ENCODE data around the gene FBXL22. TPM values are rescaled to one million over a fixed set of nuclear protein-coding genes. Genes with fewer than 3 reads are reported as not detected.

FBXL22 gene
- total RNA-seq, 1 experiment from 2014 or later: 2.0 TPM

DNA sequence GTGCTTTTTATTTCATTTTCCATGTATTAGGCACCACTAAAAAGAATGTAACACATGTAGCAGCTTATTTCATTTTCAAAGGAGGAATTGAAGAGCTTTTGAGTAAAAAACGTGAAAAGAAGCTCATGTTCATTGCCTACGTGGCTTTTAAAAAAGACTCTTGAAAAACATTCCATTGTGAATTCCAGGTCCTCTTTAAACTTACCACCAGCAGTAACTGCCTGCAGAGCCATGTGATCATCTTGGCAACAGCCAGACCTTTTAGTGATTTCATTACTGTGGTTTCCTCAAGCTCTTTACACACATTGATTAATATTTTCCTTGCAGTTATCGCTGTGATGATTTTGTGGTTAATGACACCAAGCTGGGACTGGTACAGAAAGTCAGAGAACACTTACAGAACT, 43.8 kb upstream of the FBXL22 start:
- peaks cover 20% of the 10 kb centered on the region for H3K4me1 ChIP-seq (ENCODE audit: insufficient read depth, low read length)
- H3K27me3 ChIP-seq (ENCODE audit: low read length): no peaks in the 10 kb centered on the region
- peaks cover 11% of the 10 kb centered on the region for H3K36me3 ChIP-seq (ENCODE audit: low read depth, low read length)
- H2AFZ ChIP-seq (ENCODE audit: low read length): no peak overlapping the region
- no peak for TF ChIP-seq EZH2 (IDR thresholded peaks at IDR 0.05; ENCODE audit: low read length, unreplicated experiment)
- TF ChIP-seq, protein P1, sequence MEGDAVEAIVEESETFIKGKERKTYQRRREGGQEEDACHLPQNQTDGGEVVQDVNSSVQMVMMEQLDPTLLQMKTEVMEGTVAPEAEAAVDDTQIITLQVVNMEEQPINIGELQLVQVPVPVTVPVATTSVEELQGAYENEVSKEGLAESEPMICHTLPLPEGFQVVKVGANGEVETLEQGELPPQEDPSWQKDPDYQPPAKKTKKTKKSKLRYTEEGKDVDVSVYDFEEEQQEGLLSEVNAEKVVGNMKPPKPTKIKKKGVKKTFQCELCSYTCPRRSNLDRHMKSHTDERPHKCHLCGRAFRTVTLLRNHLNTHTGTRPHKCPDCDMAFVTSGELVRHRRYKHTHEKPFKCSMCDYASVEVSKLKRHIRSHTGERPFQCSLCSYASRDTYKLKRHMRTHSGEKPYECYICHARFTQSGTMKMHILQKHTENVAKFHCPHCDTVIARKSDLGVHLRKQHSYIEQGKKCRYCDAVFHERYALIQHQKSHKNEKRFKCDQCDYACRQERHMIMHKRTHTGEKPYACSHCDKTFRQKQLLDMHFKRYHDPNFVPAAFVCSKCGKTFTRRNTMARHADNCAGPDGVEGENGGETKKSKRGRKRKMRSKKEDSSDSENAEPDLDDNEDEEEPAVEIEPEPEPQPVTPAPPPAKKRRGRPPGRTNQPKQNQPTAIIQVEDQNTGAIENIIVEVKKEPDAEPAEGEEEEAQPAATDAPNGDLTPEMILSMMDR (conservative IDR thresholded peaks at IDR 0.05; ENCODE audit: low read depth, low read length): no peak
- TF ChIP-seq EZH2phosphoT487 (IDR thresholded peaks at IDR 0.05; ENCODE audit: borderline replicate concordance, low read length): no peak
- H3K27ac ChIP-seq (ENCODE audit: low read length): peak overlapping the region; percentile 14; the same call in 1 of the 2 replicates
- peaks cover 13% of the 10 kb centered on the region; the same call in 1 of the 2 replicates for H3K79me2 ChIP-seq (ENCODE audit: low read length)
- no peaks in the 10 kb centered on the region for H3K9me3 ChIP-seq (ENCODE audit: low read length)
- no TSS peak for BruUV-seq (replicated peaks)
- DNase-seq (peak; percentile 61), ATAC-seq (peak; percentile 75)
- no peak overlapping the region for H3K9ac ChIP-seq (ENCODE audit: low read length)
- intact Hi-C loops (cut with micrococcal nuclease): loop anchor here (2.0 kb wide), 1 partner anchor 49 kb away; the partner anchor contains the start of gene USP3
- peak overlapping the region; percentile 13 for H3K4me2 ChIP-seq (ENCODE audit: low read length)
- H3K9me2 ChIP-seq (replicated peaks; ENCODE audit: low read length): no peaks in the 10 kb centered on the region
- H3F3A ChIP-seq (ENCODE audit: low read length, unreplicated experiment): no peaks in the 10 kb centered on the region
- no peak overlapping the region for H3K4me3 ChIP-seq (ENCODE audit: low read length)
- H4K20me1 ChIP-seq (ENCODE audit: low read length): no peaks in the 10 kb centered on the region
- ChIA-PET CTCF (no interaction called here), POLR2A (ENCODE audit: unreplicated experiment) (interaction anchor here (0.5 to 0.6 kb wide), 3 partner anchors 8 to 82 kb away, joined by 3 to 4 read pairs (median 4); no protein-coding TSS in a partner anchor)

DNA sequence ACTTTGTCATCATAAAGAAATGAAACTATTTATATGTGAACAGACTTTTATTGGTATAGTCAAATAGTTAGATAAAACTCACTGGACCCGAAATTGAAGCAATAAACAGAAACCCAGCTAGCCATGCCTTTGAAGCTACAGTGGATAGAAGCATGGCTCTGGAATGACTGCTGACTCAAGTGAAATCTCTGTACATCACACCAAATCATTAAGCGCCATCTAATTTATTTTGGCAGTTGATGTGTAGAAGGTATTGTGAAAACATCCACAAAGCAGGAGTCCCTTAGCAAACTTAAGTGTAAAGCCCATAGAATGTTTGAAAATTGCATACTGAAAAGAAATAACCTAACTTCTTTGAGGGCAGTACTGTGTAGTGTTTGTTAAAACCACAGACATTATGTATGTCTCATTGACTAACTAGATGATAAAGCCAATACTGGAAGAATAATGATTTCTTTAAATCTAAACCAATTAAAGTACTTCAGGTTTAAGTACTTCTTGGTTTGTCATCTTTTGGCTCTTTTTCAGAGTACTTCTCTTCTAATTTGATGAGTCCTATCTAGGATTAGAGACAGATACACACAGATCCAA, 42.8 kb upstream of the FBXL22 start:
- Histone ChIP-seq H2AFZ (ENCODE audit: low read length) (no peak overlapping the region), H3K4me2 (ENCODE audit: low read length) (no peak overlapping the region), H3K79me2 (ENCODE audit: low read length) (peaks cover 13% of the 10 kb centered on the region; the same call in 1 of the 2 replicates), H3K9me2 (replicated peaks; ENCODE audit: low read length) (no peaks in the 10 kb centered on the region), H3K9me3 (ENCODE audit: low read length) (no peaks in the 10 kb centered on the region), H3K4me1 (ENCODE audit: insufficient read depth, low read length) (peaks cover 20% of the 10 kb centered on the region), H3K9ac (ENCODE audit: low read length) (no peak overlapping the region), H3K27me3 (ENCODE audit: low read length) (no peaks in the 10 kb centered on the region), H3K27ac (ENCODE audit: low read length) (no peak overlapping the region), H3F3A (ENCODE audit: low read length, unreplicated experiment) (no peaks in the 10 kb centered on the region), H3K4me3 (ENCODE audit: low read length) (no peak overlapping the region), H4K20me1 (ENCODE audit: low read length) (no peaks in the 10 kb centered on the region), H3K36me3 (ENCODE audit: low read depth, low read length) (peaks cover 11% of the 10 kb centered on the region)
- BruUV-seq (replicated peaks): no TSS peak
- CTCF ChIA-PET: no interaction called here
- ATAC-seq: no peak
- TF ChIP-seq EZH2phosphoT487 (IDR thresholded peaks at IDR 0.05; ENCODE audit: borderline replicate concordance, low read length): no peak
- TF ChIP-seq EZH2 (IDR thresholded peaks at IDR 0.05; ENCODE audit: low read length, unreplicated experiment): no peak
- TF ChIP-seq, protein P1 (conservative IDR thresholded peaks at IDR 0.05; ENCODE audit: low read depth, low read length): no peak
- POLR2A ChIA-PET (ENCODE audit: unreplicated experiment): no interaction called here
- DNase-seq: no peak
- intact Hi-C loops (cut with micrococcal nuclease): no loop called here

DNA sequence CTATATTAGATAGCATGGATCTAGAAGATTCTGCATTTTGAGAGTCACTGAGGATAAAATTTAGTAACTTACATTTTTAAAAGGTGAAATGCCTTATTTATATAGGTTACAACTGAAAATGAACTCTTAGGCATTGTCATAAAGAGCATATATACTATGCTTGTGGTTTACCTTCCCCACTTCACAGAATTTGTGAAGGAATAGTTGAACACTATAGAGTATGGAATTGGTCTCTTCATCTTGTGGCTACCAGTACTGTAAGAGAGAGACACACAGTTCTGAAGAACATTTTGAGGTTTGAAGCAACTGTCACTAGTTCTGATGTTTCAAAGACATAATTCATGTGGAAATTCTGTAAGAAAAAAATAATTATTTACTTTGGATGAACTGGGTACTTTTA, 41.7 kb upstream of the FBXL22 start:
- DNase-seq (no peak), ATAC-seq (no peak)
- intact Hi-C loops (cut with micrococcal nuclease): no loop called here
- Histone ChIP-seq H3K79me2 (ENCODE audit: low read length) (peaks cover 11% of the 10 kb centered on the region; the same call in 1 of the 2 replicates), H3K9me3 (ENCODE audit: low read length) (no peaks in the 10 kb centered on the region), H4K20me1 (ENCODE audit: low read length) (no peaks in the 10 kb centered on the region), H3K27me3 (ENCODE audit: low read length) (no peaks in the 10 kb centered on the region), H3K4me1 (ENCODE audit: insufficient read depth, low read length) (peaks cover 20% of the 10 kb centered on the region), H3F3A (ENCODE audit: low read length, unreplicated experiment) (no peaks in the 10 kb centered on the region), H3K4me3 (ENCODE audit: low read length) (no peak overlapping the region), H2AFZ (ENCODE audit: low read length) (no peak overlapping the region), H3K4me2 (ENCODE audit: low read length) (no peak overlapping the region), H3K27ac (ENCODE audit: low read length) (no peak overlapping the region), H3K9ac (ENCODE audit: low read length) (no peak overlapping the region), H3K36me3 (ENCODE audit: low read depth, low read length) (peaks cover 11% of the 10 kb centered on the region; the same call in 1 of the 2 replicates), H3K9me2 (replicated peaks; ENCODE audit: low read length) (no peaks in the 10 kb centered on the region)
- TF ChIP-seq EZH2phosphoT487 (IDR thresholded peaks at IDR 0.05; ENCODE audit: borderline replicate concordance, low read length) (no peak), EZH2 (IDR thresholded peaks at IDR 0.05; ENCODE audit: low read length, unreplicated experiment) (no peak)
- TF ChIP-seq, protein P1 (conservative IDR thresholded peaks at IDR 0.05; ENCODE audit: low read depth, low read length): no peak
- POLR2A ChIA-PET (ENCODE audit: unreplicated experiment): no interaction called here
- no TSS peak for BruUV-seq (replicated peaks)
- CTCF ChIA-PET: no interaction called here

Measured in PC-3 (cell line).